NT2/D1 (cell line): ENCODE results near the gene IL25.

Experiments
- DNase-seq: peaks from one replicate; pipeline ENCODE4 v3.0.0-alpha.2; 2011; ENCODE audit warnings: low read depth, low spot score
- H3K27me3 ChIP-seq: 2 replicates; pipeline ENCODE4 v1.6.0; 2011; ENCODE audit warnings: mild to moderate bottlenecking; ENCODE audit not compliant: insufficient read length, insufficient read depth
- H3K36me3 ChIP-seq: 2 replicates; pipeline ENCODE4 v1.6.1; 2011; ENCODE audit warnings: mild to moderate bottlenecking, low read length, mixed read lengths; ENCODE audit not compliant: insufficient read depth, insufficient read length
- H3K4me1 ChIP-seq: 2 replicates; pipeline ENCODE4 v1.5.1; 2011; ENCODE audit not compliant: insufficient read depth, insufficient read length
- H3K4me3 ChIP-seq: 2 replicates; pipeline ENCODE4 v1.5.1; 2011; ENCODE audit warnings: low read depth; ENCODE audit not compliant: insufficient read length
- H3K9ac ChIP-seq: 2 replicates; pipeline ENCODE4 v1.6.0; 2011; ENCODE audit warnings: low read depth; ENCODE audit not compliant: insufficient read length
- H3K9me3 ChIP-seq: 2 replicates; pipeline ENCODE4 v1.5.1; 2011; ENCODE audit warnings: mild to moderate bottlenecking, low read length; ENCODE audit not compliant: insufficient read depth
- SUZ12 ChIP-seq: IDR thresholded peaks from 2 replicates; pipeline ENCODE4 v1.6.1; 2011; ENCODE audit not compliant: insufficient read length, insufficient read depth; ENCODE audit errors: extremely low read depth
- YY1 ChIP-seq: IDR thresholded peaks from 2 replicates; pipeline ENCODE4 v1.6.1; 2011; ENCODE audit not compliant: insufficient read length, insufficient read depth
- ZNF274 ChIP-seq: IDR thresholded peaks from 2 replicates; pipeline ENCODE4 v1.6.1; 2011; ENCODE audit warnings: mild to moderate bottlenecking, low read depth, low read length

The IL25 gene

DNA sequence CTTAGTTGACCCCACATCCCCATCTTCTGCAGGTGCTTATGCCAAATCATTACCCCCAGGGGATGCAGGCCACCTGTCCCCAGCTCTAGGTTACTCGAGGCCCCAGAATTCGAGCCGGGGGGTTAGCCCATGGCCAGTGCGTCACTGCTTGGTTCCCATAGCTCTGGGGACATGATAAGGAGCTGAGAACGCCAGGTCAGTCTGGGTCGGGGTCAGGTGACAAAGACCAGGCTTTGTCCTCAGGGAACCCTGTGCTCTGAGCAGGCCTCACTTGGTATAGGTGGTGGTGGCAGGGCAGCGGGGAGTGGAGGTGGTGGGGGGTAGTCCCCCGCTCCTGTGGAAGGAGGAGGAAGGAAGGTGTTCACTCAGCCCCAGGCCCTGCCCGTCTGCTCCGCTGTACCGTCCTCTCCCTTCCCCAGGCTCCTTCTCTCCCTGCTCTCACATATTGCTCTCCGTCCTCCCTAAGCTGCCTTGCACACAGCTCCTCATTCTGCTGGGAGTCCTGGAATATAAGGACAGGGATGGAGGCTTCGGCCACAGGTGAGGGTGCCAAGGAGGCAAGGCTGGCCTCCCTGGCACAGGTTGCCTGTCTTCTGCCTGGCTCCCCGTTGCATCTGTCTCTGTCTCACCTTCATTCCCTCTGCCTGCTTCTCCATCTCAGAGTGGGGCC, 37.5 kb downstream of the IL25 start:
- TF ChIP-seq YY1 (no peak), ZNF274 (no peak), SUZ12 (no peak)
- no peaks in the 10 kb centered on the region for H3K27me3 ChIP-seq
- H3K36me3 ChIP-seq: no peaks in the 10 kb centered on the region
- no peak for DNase-seq
- H3K4me1 ChIP-seq: peaks cover 5% of the 10 kb centered on the region
- H3K4me3 ChIP-seq: no peak overlapping the region
- H3K9ac ChIP-seq: no peak overlapping the region
- no peaks in the 10 kb centered on the region for H3K9me3 ChIP-seq

DNA sequence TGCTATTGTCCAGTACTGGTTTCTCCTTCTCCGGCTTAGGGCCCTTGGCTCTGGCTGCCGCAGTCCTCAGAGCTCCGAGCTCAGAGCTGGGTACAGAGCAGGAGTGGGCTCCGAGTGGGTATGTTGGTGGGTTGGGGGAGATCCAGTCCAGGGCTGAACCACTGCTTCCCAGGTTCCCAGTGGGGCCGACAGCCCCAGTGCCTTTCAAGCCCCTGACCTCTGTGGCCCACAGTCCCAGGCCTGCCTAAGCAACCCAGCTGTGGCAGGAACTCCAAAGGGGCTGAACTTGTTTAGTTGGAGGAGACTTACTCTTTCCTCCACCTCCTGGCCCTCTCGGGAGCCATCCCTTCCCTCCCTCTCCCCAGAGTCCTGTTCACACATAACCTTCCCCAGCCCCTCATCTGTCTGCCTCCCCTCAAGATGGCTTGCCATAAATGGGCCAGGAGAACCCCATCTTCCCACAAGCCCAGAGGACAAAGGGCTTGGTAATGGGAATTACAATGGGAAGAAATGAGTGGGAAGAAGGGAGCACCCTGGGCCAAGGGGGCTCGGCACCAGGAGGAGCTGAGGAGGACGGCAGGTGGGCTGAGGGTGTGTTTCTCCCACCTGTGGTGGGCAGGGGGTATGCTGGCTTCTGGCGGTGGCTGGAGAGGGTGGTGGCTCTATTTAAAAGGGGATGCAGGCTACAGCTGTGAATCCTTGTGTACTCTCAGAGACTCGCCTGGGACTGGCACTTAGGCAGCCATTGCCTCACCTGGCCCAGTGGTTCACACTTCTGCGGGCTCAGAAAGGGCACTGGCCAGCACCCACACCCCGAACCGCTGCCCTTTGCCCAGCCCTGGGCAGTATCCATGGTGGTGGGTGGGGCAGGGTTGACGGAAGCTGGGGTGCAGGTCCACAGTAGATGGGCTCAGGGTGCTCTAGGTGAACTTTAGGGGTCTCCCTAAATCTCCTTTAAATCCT, 39.2 kb downstream of the IL25 start:
- Histone ChIP-seq H3K4me1 (peaks cover 5% of the 10 kb centered on the region), H3K9ac (no peak overlapping the region), H3K9me3 (no peaks in the 10 kb centered on the region), H3K36me3 (no peaks in the 10 kb centered on the region), H3K27me3 (no peaks in the 10 kb centered on the region), H3K4me3 (no peak overlapping the region)
- DNase-seq: no peak
- TF ChIP-seq ZNF274: no peak
- no peak for TF ChIP-seq SUZ12

DNA sequence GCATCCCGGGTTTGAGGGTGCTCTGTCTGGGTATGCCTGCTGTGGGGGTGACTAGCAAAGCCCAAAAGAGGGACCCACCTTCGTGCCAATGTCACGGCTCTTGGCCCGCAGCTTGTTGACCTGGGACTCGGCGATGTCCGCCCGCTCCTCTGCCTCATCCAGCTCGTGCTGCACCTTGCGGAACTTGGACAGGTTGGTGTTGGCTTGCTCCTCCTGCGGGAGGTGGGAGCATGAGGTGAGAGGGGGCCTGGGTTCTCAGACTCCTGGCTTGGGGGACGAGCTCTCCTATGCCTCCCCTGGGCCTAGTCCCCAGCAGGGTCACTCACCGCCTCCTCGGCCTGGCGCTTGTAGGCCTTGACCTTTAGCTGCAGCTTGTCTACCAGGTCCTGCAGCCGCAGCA, 41.1 kb downstream of the IL25 start:
- H3K4me3 ChIP-seq: no peak overlapping the region
- TF ChIP-seq ZNF274 (no peak), YY1 (no peak), SUZ12 (no peak)
- no peak overlapping the region for H3K9ac ChIP-seq
- H3K9me3 ChIP-seq: no peaks in the 10 kb centered on the region
- DNase-seq: no peak
- no peaks in the 10 kb centered on the region for H3K27me3 ChIP-seq
- no peaks in the 10 kb centered on the region for H3K36me3 ChIP-seq
- peaks cover 5% of the 10 kb centered on the region for H3K4me1 ChIP-seq

DNA sequence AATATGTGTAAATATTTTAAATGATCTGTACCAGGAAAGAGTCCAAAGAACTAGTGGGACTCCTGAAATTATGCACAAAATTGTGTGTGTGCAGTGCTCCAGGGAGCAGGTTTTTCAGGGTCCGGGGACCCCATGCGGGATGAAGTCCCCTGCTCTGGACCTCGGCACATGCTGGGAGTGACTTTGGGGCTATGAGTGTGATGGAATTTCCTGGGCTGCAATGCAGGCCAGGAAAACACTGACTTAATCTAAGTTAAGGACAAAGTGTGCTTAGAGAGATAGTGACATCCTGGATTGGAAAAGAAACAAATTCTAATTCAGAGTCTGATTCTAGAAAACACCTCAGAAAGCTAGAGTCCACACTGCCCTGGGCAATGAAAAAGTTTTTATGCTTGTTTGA, 41.6 kb downstream of the IL25 start:
- TF ChIP-seq ZNF274 (no peak), SUZ12 (no peak), YY1 (no peak)
- no peak overlapping the region for H3K9ac ChIP-seq
- H3K4me3 ChIP-seq: no peak overlapping the region
- no peaks in the 10 kb centered on the region for H3K27me3 ChIP-seq
- H3K36me3 ChIP-seq: no peaks in the 10 kb centered on the region
- H3K4me1 ChIP-seq: peaks cover 4% of the 10 kb centered on the region
- no peaks in the 10 kb centered on the region for H3K9me3 ChIP-seq
- no peak for DNase-seq

DNA sequence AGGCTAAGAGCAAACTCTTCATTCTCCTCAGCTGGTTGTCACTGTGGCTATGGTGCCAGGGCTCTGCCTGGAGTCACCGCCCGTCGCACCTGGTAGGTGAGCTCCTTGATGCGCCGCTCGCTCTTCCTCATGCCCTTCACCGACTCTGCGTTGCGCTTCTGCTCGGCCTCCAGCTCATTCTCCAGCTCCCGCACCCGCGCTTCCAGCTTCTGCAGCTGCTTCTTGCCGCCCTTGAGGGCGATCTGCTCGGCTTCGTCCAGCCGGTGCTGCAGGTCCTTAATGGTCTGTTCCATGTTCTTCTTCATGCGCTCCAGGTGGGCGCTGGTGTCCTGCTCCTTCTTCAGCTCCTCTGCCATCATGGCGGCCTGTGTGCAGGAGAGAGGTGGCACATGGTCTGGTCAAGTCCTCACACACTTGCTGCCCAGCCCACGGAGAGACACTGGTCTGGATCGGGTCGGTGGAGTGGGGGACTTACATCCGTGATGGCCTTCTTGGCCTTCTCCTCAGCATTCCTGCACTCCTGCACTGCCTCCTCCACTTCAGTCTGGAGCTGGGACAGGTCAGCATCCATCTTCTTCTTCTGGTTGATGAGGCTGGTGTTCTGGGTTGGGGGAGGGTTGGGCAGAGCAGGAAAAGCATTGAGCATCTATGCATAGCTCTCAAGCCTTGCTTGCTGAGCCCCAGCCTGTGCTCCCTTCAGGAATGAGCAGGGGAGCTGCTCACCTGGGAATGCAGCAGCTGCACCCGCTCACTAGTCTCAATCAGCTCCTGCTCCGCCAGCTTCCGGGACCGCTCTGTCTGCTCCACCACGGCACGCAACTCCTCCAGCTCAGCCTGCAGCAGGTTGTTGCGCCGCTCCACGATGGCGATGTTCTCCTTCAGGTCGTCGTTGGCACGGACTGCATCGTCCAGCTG, 42.6 kb downstream of the IL25 start:
- Histone ChIP-seq H3K9ac (no peak overlapping the region), H3K4me3 (no peak overlapping the region), H3K9me3 (no peaks in the 10 kb centered on the region), H3K36me3 (no peaks in the 10 kb centered on the region), H3K4me1 (peaks cover 2% of the 10 kb centered on the region), H3K27me3 (no peaks in the 10 kb centered on the region)
- TF ChIP-seq SUZ12: no peak
- TF ChIP-seq YY1: no peak
- no peak for TF ChIP-seq ZNF274
- DNase-seq: no peak

DNA sequence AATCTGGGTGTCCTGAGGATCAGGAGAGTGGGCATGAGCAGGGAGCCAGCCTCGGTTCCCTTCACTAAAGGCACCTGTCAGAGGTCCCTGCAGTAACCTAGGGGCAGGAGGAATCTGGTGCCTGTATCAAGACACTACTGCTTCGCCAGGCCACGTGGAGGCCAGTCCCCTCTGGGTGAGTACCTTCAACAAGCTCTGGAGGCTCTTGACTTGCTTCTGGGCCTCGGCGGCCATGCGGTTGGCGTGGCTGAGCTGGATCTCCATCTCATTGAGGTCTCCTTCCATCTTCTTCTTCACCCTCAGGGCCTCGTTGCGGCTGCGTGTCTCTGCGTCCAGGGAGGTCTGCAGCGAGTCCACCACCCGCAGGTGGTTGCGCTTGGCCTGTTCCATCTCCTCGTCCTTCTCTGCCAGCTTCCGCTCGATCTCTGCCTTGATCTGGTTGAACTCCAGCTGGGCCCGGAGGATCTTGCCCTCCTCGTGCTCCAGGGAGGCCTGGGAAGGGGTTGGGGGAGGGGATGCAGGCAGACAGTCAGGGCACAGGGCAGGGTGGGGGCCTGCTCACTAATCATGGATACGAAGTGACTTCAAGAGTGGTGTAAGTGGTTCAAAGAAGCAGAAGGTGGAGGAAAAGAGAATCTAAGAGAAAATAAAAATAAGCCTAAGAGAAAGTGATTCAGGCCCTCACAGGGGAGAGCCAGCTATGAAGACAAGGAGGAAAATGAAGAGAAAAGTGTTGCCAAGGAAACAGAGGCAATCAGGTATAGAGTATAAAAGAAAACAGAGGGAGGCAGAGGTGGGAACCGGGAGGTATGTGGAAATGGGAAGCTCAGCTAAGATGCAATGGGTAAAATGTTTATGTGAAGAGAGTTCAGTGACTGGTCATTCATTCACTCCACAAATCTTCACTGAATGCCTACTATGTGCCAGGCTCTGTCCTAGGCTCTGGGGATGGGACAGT, 43.5 kb downstream of the IL25 start:
- H3K27me3 ChIP-seq: no peaks in the 10 kb centered on the region
- no peaks in the 10 kb centered on the region for H3K4me1 ChIP-seq
- no peak for DNase-seq
- H3K9ac ChIP-seq: no peak overlapping the region
- H3K9me3 ChIP-seq: no peaks in the 10 kb centered on the region
- TF ChIP-seq SUZ12: no peak
- TF ChIP-seq ZNF274: no peak
- no peak for TF ChIP-seq YY1
- H3K36me3 ChIP-seq: no peaks in the 10 kb centered on the region
- H3K4me3 ChIP-seq: no peak overlapping the region
